ENCODE results near the gene CPM.

CPM gene

GRCh38 chr12:68957273-68957672 is 24.3 kb upstream of the CPM start:
- in situ Hi-C loops (cut with HindIII; ENCODE audit: low sequenced_read_pairs): no loop called here

GRCh38 chr12:68956466-68956865 is 23.5 kb upstream of the CPM start:
- in situ Hi-C loops (cut with HindIII; ENCODE audit: low sequenced_read_pairs): no loop called here

GRCh38 chr12:68954811-68955210 is 21.8 kb upstream of the CPM start:
- in situ Hi-C loops (cut with HindIII; ENCODE audit: low sequenced_read_pairs): no loop called here

GRCh38 chr12:68953536-68953935 is 20.6 kb upstream of the CPM start:
- in situ Hi-C loops (cut with HindIII; ENCODE audit: low sequenced_read_pairs): no loop called here

GRCh38 chr12:68951652-68952051 is 18.7 kb upstream of the CPM start:
- in situ Hi-C loops (cut with HindIII; ENCODE audit: low sequenced_read_pairs): no loop called here

- in situ Hi-C loops (cut with HindIII; ENCODE audit: low sequenced_read_pairs): no loop called here
Observed at GRCh38 chr12:68950511-68950910, 17.5 kb upstream of the CPM start.

GRCh38 chr12:68945255-68945654 is 12.3 kb upstream of the CPM start:
- in situ Hi-C loops (cut with HindIII; ENCODE audit: low sequenced_read_pairs): no loop called here

GRCh38 chr12:68944296-68945076 is 11.5 kb upstream of the CPM start:
- in situ Hi-C loops (cut with HindIII; ENCODE audit: low sequenced_read_pairs): no loop called here

- in situ Hi-C loops (cut with HindIII; ENCODE audit: low sequenced_read_pairs): no loop called here
Observed at GRCh38 chr12:68943848-68944247, 10.9 kb upstream of the CPM start.

- in situ Hi-C loops (cut with HindIII; ENCODE audit: low sequenced_read_pairs): no loop called here
Observed at GRCh38 chr12:68940731-68941130, 7.8 kb upstream of the CPM start.

- in situ Hi-C loops (cut with HindIII; ENCODE audit: low sequenced_read_pairs): no loop called here
Observed at GRCh38 chr12:68939505-68939904, 6.5 kb upstream of the CPM start.

GRCh38 chr12:68934392-68934791 is 1.4 kb upstream of the CPM start:
- in situ Hi-C loops (cut with HindIII; ENCODE audit: low sequenced_read_pairs): no loop called here

GRCh38 chr12:68932128-68932960 is 627 bp downstream of the CPM start:
- in situ Hi-C loops (cut with HindIII; ENCODE audit: low sequenced_read_pairs): no loop called here

GRCh38 chr12:68930178-68930577 is 2.8 kb downstream of the CPM start:
- in situ Hi-C loops (cut with HindIII; ENCODE audit: low sequenced_read_pairs): no loop called here

- in situ Hi-C loops (cut with HindIII; ENCODE audit: low sequenced_read_pairs): no loop called here
Observed at GRCh38 chr12:68924546-68924945, 8.4 kb downstream of the CPM start.

GRCh38 chr12:68919581-68920239 is 13.3 kb downstream of the CPM start:
- in situ Hi-C loops (cut with HindIII; ENCODE audit: low sequenced_read_pairs): no loop called here

- in situ Hi-C loops (cut with HindIII; ENCODE audit: low sequenced_read_pairs): no loop called here
Observed at GRCh38 chr12:68918960-68919359, 14.0 kb downstream of the CPM start.

- in situ Hi-C loops (cut with HindIII; ENCODE audit: low sequenced_read_pairs): no loop called here
Observed at GRCh38 chr12:68915055-68915454, 17.9 kb downstream of the CPM start.

- in situ Hi-C loops (cut with HindIII; ENCODE audit: low sequenced_read_pairs): no loop called here
Observed at GRCh38 chr12:68913682-68914081, 19.3 kb downstream of the CPM start.

GRCh38 chr12:68912916-68913315 is 20.1 kb downstream of the CPM start:
- in situ Hi-C loops (cut with HindIII; ENCODE audit: low sequenced_read_pairs): no loop called here

- in situ Hi-C loops (cut with HindIII; ENCODE audit: low sequenced_read_pairs): no loop called here
Observed at GRCh38 chr12:68911197-68911718, 21.7 kb downstream of the CPM start.

Measured in DLD1 (cell line).